ENCODE results near the gene ULK4. TPM values are rescaled to one million over a fixed set of nuclear protein-coding genes. Genes with fewer than 3 reads are reported as not detected.
"Not testable (repeated sequence)": the region's sequence is repeated elsewhere in the genome, so short reads cannot be mapped to it uniquely, and the experiment has no call there.

Gene ULK4
- total and polyA plus RNA-seq, 9 donors: 2.4 to 58.7 (median 7.3) TPM

DNA sequence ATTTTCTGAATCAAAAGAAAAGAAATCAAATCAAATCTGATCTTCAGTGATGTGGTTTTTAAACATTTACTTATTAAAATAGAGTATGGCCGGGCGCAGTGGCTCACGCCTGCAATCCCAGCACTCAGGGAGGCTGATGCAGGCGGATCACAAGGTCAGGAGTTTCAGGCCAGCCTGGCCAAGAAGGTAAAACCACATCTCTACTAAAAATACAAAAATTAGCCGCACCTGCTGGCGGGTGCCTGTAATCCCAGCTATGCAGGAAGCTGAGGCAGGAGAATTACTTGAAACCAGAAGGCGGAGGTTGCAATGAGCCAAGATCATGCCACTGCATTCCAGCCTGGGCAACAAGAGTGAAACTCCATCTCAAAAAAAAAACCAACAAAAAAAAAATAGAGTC is 169.1 kb downstream of the ULK4 start:
- no peaks in the 10 kb centered on the region for H3K27me3 ChIP-seq
- H3K4me1 ChIP-seq (ENCODE audit: insufficient read depth): no peaks in the 10 kb centered on the region
- 91 to 94% (median 93%) methylated on average over 7 of the region's 7 CpGs for WGBS, 3 donors
- DNase-seq: no peak
- TF ChIP-seq POLR2A (IDR thresholded peaks at IDR 0.05) (no peak), EP300 (IDR thresholded peaks at IDR 0.05) (no peak)
- TF ChIP-seq, protein P1, sequence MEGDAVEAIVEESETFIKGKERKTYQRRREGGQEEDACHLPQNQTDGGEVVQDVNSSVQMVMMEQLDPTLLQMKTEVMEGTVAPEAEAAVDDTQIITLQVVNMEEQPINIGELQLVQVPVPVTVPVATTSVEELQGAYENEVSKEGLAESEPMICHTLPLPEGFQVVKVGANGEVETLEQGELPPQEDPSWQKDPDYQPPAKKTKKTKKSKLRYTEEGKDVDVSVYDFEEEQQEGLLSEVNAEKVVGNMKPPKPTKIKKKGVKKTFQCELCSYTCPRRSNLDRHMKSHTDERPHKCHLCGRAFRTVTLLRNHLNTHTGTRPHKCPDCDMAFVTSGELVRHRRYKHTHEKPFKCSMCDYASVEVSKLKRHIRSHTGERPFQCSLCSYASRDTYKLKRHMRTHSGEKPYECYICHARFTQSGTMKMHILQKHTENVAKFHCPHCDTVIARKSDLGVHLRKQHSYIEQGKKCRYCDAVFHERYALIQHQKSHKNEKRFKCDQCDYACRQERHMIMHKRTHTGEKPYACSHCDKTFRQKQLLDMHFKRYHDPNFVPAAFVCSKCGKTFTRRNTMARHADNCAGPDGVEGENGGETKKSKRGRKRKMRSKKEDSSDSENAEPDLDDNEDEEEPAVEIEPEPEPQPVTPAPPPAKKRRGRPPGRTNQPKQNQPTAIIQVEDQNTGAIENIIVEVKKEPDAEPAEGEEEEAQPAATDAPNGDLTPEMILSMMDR (IDR thresholded peaks at IDR 0.05): no peak
- no peak overlapping the region for H3K27ac ChIP-seq
- no peaks in the 10 kb centered on the region for H3K36me3 ChIP-seq
- H3K4me3 ChIP-seq: no peak overlapping the region
- intact Hi-C loops (cut with DNase I): no loop called here
- no peaks in the 10 kb centered on the region for H3K9me3 ChIP-seq

DNA sequence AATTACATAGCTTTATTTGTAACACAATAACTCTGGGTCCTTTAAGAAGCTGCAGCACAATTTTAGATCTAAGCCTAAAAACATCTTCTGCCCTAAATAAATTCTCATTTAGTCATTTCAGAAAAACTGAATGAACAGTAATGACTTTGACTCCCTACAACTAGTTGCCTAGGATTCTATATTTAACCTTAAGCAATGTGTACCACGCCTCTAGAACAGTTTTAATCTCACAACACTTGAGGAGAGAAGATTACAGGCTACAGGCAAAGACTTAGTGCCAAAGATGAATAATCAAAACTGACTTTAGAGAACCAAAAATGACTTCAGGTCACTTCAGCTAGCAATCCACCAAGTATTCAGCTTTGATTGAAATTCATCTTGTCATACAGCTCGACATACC is 192.8 kb downstream of the ULK4 start:
- no peak overlapping the region for H3K4me3 ChIP-seq
- no peaks in the 10 kb centered on the region for H3K36me3 ChIP-seq
- H3K27ac ChIP-seq: no peak overlapping the region
- H3K4me1 ChIP-seq (ENCODE audit: insufficient read depth): peaks cover 2% of the 10 kb centered on the region
- 69 to 82% (median 74%) methylated on average over 2 of the region's 2 CpGs for WGBS, 3 donors
- no peak for TF ChIP-seq EP300 (IDR thresholded peaks at IDR 0.05)
- DNase-seq: no peak
- no peaks in the 10 kb centered on the region for H3K9me3 ChIP-seq
- H3K27me3 ChIP-seq: no peaks in the 10 kb centered on the region
- intact Hi-C loops (cut with DNase I): no loop called here

DNA sequence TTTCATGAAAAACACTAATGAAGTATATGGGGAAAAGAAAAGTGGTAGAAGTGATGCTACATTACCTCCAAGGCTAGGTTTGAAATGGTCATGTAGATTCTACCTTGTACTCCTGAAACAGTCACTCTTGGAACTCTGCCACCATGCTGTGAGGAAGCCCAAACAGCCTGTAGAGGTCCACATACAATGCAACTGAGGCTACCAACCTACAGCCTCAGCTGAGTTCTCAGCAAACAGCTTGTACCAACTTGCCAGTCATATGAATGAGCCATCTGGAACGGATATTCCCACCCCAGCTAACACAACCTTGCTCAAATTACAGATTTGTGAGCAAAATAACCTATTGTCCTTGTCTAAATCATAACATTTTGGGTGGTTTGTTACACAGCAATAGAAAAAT is 193.5 kb downstream of the ULK4 start:
- intact Hi-C loops (cut with DNase I): no loop called here
- TF ChIP-seq POLR2A (IDR thresholded peaks at IDR 0.05) (no peak), EP300 (IDR thresholded peaks at IDR 0.05) (no peak)
- TF ChIP-seq, protein P1 (IDR thresholded peaks at IDR 0.05): no peak
- Histone ChIP-seq H3K27ac (no peak overlapping the region), H3K4me3 (no peak overlapping the region), H3K27me3 (no peaks in the 10 kb centered on the region), H3K4me1 (ENCODE audit: insufficient read depth) (peaks cover 2% of the 10 kb centered on the region), H3K36me3 (no peaks in the 10 kb centered on the region), H3K9me3 (no peaks in the 10 kb centered on the region)
- DNase-seq: no peak
- WGBS, 3 donors: 66 to 81% (median 80%) methylated on average over 1 of the region's 1 CpG

DNA sequence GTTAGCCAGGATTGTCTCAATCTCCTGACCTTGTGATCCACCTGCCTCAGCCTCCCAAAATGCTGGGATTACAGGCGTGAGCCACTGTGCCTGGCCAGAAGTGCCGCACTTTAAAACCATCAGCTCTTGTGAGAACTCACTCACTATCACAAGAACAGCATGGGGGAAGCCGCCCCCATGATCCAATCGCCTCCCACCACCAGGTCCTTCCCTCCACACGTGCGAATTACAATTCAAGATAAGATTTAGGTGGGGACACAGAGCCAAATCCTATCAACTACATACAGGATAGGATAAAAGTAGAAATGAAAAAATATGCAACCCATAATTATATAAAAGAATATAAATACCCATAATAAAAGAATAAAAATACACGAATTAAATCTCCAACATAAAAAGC is 199.0 kb downstream of the ULK4 start:
- H3K9me3 ChIP-seq; intact Hi-C loops (cut with DNase I); H3K4me3 ChIP-seq; DNase-seq; H3K27ac ChIP-seq; H3K27me3 ChIP-seq; H3K36me3 ChIP-seq; H3K4me1 ChIP-seq (ENCODE audit: insufficient read depth): not testable (repeated sequence)
- WGBS, 3 donors: 80 to 84% (median 84%) methylated on average over 7 of the region's 7 CpGs

DNA sequence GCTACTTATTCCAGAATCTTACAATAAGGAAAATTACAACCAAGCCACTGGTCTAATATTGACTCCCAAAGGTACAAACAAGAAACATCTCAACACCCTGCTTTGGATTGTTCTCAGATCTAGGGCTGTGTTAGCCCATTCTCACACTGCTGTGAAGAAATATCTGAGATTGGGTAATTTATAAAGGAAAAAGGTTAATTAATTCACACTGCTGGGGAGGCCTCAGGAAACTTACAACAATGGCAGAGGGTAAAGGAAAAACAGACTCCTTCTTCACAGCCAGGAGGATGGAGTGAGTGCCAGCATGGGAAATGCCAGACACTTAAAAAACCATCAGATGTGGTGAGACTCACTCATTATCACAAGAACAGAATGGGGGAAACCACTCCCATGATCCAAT is 208.3 kb downstream of the ULK4 start:
- Histone ChIP-seq H3K4me3 (no peak overlapping the region), H3K4me1 (ENCODE audit: insufficient read depth) (no peaks in the 10 kb centered on the region), H3K36me3 (no peaks in the 10 kb centered on the region), H3K27me3 (no peaks in the 10 kb centered on the region), H3K9me3 (no peaks in the 10 kb centered on the region), H3K27ac (no peak overlapping the region)
- TF ChIP-seq POLR2A (IDR thresholded peaks at IDR 0.05) (no peak), EP300 (IDR thresholded peaks at IDR 0.05) (no peak)
- TF ChIP-seq, protein P1 (IDR thresholded peaks at IDR 0.05): no peak
- intact Hi-C loops (cut with DNase I): no loop called here
- no peak for DNase-seq

DNA sequence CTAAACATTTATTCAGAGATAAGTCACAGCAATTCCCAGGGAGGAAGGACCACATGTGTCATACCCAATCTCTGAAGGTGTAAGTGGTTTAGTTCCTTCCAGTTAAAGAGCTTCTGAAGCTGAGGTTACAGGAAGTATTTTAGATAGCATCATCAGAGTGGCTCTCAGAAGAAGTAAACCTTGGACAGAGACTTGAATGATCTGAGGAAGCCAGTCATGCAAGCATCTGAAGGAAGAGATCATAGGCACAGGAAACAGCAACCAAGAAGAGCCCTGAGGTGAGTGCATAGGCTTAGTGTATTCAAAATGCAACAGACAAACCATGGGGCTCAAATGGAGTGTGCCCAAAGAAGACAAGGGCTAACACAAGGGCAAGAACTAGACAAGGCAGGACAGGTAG is 210.3 kb downstream of the ULK4 start:
- no peaks in the 10 kb centered on the region for H3K27me3 ChIP-seq
- no peak overlapping the region for H3K4me3 ChIP-seq
- H3K9me3 ChIP-seq: no peaks in the 10 kb centered on the region
- H3K27ac ChIP-seq: no peak overlapping the region
- no peaks in the 10 kb centered on the region for H3K36me3 ChIP-seq
- no peak for TF ChIP-seq EP300 (IDR thresholded peaks at IDR 0.05)
- TF ChIP-seq, protein P1 (IDR thresholded peaks at IDR 0.05): no peak
- TF ChIP-seq POLR2A (IDR thresholded peaks at IDR 0.05): no peak
- no peaks in the 10 kb centered on the region for H3K4me1 ChIP-seq (ENCODE audit: insufficient read depth)
- intact Hi-C loops (cut with DNase I): no loop called here
- DNase-seq: no peak

Measured in ovary (tissue), 9 donors.